HG02973 (cell line): ENCODE measurements around the gene HERC4.

Experiments used
- ATAC-seq: cut with Tn5 transposase; IDR thresholded peaks from one replicate; pipeline ENCODE4 v1.9.1; 2021; ENCODE audit warnings: moderate library complexity; ENCODE audit not compliant: unreplicated experiment

Gene HERC4

GRCh38 chr10:68074775-68075549 lies at the start of gene HERC4:
TSS of gene HERC4 (minus strand) at chr10:68075283. CDS start at chr10:68073108, 2,175 bp downstream.
- peak; percentile 90 for ATAC-seq

GRCh38 chr10:68124718-68125117 lies 49.6 kb upstream of the HERC4 start:
- ATAC-seq = no peak

GRCh38 chr10:68121852-68122251 lies 46.8 kb upstream of the HERC4 start:
- no peak for ATAC-seq

GRCh38 chr10:68121020-68121743 lies 46.1 kb upstream of the HERC4 start:
- no peak for ATAC-seq

- ATAC-seq = no peak
These were observed 43.6 kb upstream of the HERC4 start for GRCh38 chr10:68118657-68119056.

GRCh38 chr10:68112837-68113236 lies 37.8 kb upstream of the HERC4 start:
- no peak for ATAC-seq

- ATAC-seq = no peak
These were observed 36.5 kb upstream of the HERC4 start for GRCh38 chr10:68111584-68111983.

GRCh38 chr10:68110027-68110426 lies 34.9 kb upstream of the HERC4 start:
- ATAC-seq = no peak

GRCh38 chr10:68109331-68109730 lies 34.2 kb upstream of the HERC4 start, which contains the start of gene MYPN:
TSS of gene MYPN (plus strand) at chr10:68109488. CDS start at chr10:68121439, 11,951 bp downstream.
- no peak for ATAC-seq

GRCh38 chr10:68108653-68109052 lies 33.6 kb upstream of the HERC4 start:
- ATAC-seq = no peak

- ATAC-seq = no peak
These were observed 33.0 kb upstream of the HERC4 start for GRCh38 chr10:68108051-68108450.

- no peak for ATAC-seq
These were observed 32.6 kb upstream of the HERC4 start for GRCh38 chr10:68107651-68108050.

GRCh38 chr10:68106656-68107055 lies 31.6 kb upstream of the HERC4 start:
- no peak for ATAC-seq

- ATAC-seq = no peak
These were observed 30.7 kb upstream of the HERC4 start for GRCh38 chr10:68105820-68106219.

GRCh38 chr10:68103901-68104300 lies 28.8 kb upstream of the HERC4 start:
- no peak for ATAC-seq

GRCh38 chr10:68103261-68103878 lies 28.3 kb upstream of the HERC4 start:
- no peak for ATAC-seq

- no peak for ATAC-seq
These were observed 26.0 kb upstream of the HERC4 start for GRCh38 chr10:68101066-68101465.

GRCh38 chr10:68099736-68100135 lies 24.7 kb upstream of the HERC4 start:
- no peak for ATAC-seq

GRCh38 chr10:68096913-68097516 lies 21.9 kb upstream of the HERC4 start:
- ATAC-seq = no peak

GRCh38 chr10:68095153-68095552 lies 20.1 kb upstream of the HERC4 start:
- ATAC-seq = no peak

- no peak for ATAC-seq
These were observed 17.4 kb upstream of the HERC4 start for GRCh38 chr10:68092512-68092911.
